DMS79 (cell line): ENCODE results near the gene ZW10.

Experiments used
- DNase-seq: peaks from one replicate; lab custom pipeline; 2025; lab: John Stamatoyannopoulos, UW

The ZW10 gene

DNA sequence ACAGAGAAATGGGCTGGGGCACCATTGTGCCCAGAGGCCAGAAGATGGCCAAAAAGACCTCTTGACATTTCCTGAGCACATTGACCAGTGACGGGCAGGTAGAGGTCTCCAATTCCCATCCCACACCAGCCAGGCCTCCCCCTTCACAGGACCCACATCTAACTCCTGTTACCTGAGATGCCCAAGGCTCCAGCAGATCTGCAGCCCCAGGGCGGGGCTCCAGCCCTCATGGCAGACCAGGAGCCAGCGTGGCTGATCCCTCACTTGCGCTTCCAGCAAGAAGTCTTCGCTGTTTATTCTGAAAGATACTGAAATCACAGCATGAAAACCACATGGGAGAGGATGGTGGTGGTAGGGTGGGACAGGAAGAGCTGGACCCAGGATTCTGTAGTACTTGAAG lies 76.4 kb downstream of the ZW10 start:
- no peak for DNase-seq

- DNase-seq: no peak
Observed at GRCh38 chr11:113695207-113695606, 78.3 kb downstream of the ZW10 start.

- no peak for DNase-seq
Observed at GRCh38 chr11:113694390-113694789, 79.1 kb downstream of the ZW10 start.

DNA sequence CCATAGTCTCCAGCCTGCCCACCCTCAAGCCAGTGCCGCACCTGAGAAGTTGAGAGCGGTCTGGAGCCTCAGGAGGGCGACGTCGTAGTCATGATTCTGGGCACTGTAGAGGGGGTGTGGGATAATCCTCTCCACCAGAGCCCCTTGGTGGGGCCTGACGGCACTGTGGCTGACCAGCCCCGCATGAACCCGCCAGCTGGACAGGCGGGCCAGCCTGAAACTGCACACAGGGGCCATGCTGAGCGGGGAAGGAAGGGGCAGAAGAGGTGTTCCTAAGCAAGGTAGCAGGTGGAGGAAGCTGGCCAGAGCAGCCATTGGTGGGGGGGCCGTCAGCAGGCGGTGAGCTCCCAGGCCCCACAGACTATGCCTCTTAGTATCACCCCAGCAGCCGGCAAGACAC lies 80.5 kb downstream of the ZW10 start:
- DNase-seq: no peak

GRCh38 chr11:113690619-113691569 lies 82.6 kb downstream of the ZW10 start:
- DNase-seq: no peak

GRCh38 chr11:113689768-113690618 lies 83.5 kb downstream of the ZW10 start:
- DNase-seq: no peak

GRCh38 chr11:113685654-113686359 lies 87.7 kb downstream of the ZW10 start:
- DNase-seq: no peak

DNA sequence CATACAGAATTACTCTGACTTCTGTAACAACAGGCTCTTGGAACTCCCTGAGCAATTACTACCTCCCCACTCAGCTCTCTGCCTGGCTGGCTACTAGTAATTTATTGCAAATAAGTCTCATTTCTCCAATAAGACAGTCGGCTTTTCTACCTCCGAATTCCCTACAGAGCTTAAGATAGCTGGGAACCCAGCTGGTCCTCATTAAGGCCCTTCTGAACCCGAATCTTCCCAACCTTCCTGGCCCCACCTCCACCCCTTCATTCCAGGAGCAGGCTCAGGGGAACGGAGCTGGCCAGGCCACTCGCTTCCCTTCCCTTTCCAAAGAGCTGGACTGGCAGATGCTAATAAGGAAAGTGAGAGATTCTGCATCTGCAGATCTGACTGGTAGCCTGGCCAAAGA lies 89.0 kb downstream of the ZW10 start:
- DNase-seq: no peak

- DNase-seq: no peak
Observed at GRCh38 chr11:113683481-113684046, 89.9 kb downstream of the ZW10 start.
